Activated CD4-positive, alpha-beta T cell treated with anti-CD3 and anti-CD28 coated beads, Interleukin-2, amount 10 ng/mL, durations not matched to agents 24 days and 14 days (primary cell): ENCODE results near the gene RASSF7. TPM values are rescaled to one million over a fixed set of nuclear protein-coding genes. Genes with fewer than 3 reads are reported as not detected.

Source experiments
- DNase-seq: peaks from one replicate; pipeline ENCODE4 v3.0.0; 2022
- H3K27ac Mint-ChIP-seq: one replicate; pipeline ENCODE4 v1.8.0; 2022; ENCODE audit warnings: mild to moderate bottlenecking, mixed read lengths
- H3K27me3 Mint-ChIP-seq: one replicate; pipeline ENCODE4 v1.8.0; 2022; ENCODE audit warnings: mixed read lengths
- H3K36me3 Mint-ChIP-seq: one replicate; pipeline ENCODE4 v1.8.0; 2022; ENCODE audit warnings: low read depth, mild to moderate bottlenecking, mixed read lengths
- H3K4me1 Mint-ChIP-seq: one replicate; pipeline ENCODE4 v1.8.0; 2021; ENCODE audit warnings: mixed read lengths
- H3K4me3 Mint-ChIP-seq: one replicate; pipeline ENCODE4 v1.8.0; 2022; ENCODE audit warnings: mild to moderate bottlenecking, moderate library complexity, mixed read lengths
- H3K9me3 Mint-ChIP-seq: one replicate; pipeline ENCODE4 v1.8.0; 2021; ENCODE audit warnings: mixed read lengths
- intact Hi-C: fragments of 100-400 bp; cut with micrococcal nuclease; formaldehyde crosslinking; loops from one replicate; pipeline ENCODE4 v1.15.1; 2023
- total RNA-seq: library from RNA; stranded (reverse); gene quantifications from 2 replicates; pipeline ENCODE4 v1.2.3, GENCODE V29; 2022

The RASSF7 gene
- total RNA-seq, 1 donor from 2014 or later: 21.8 TPM

DNA sequence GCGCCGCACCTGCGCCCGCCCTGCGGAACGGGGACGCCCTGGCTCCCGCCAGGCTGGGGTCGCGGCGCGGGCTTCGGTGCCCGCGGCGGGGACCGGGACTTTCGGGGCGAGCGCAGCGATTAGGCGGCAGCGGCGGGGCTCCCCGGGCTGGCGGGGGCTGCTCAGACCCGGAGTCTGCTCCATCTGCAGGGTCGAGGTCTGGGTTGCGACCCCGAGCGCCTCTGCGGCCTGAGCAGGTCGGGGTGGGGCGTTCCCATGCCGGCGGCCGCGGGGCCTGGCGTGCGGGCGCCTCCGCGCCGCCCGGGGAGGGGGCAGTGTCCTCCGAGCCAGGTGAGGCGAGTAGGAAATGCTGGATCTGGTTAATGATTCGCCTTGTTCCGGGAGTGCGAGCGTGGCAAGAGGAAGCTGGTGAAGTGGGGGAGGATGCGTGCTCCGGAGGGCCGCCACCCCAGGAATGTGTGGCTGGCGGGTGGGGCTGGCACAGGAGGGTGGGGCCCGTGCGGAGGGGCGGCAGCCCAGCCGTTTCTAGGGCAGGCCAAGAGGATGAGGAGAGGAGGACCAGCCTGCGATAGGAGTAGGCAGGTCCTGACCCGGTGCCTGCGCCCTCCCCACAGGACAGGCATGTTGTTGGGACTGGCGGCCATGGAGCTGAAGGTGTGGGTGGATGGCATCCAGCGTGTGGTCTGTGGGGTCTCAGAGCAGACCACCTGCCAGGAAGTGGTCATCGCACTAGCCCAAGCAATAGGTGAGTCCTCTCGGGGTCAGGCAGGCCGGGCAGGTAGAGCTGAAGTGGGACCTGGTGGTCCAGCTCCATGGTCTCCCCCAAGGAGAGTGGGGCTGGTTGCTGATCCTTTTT is 606 bp downstream of the RASSF7 start:
- Mint-ChIP-seq H3K27me3 (peaks cover 14% of the 10 kb centered on the region), H3K4me1 (peaks cover 11% of the 10 kb centered on the region), H3K4me3 (peak overlapping the region; percentile 92), H3K36me3 (peaks cover 9% of the 10 kb centered on the region), H3K27ac (peak overlapping the region; percentile 72), H3K9me3 (no peaks in the 10 kb centered on the region)
- peak; percentile 82 for DNase-seq
- intact Hi-C loops: loop anchor here (2.0 kb wide), 1 partner anchor 15 kb away; the partner anchor contains the start of gene PHRF1

DNA sequence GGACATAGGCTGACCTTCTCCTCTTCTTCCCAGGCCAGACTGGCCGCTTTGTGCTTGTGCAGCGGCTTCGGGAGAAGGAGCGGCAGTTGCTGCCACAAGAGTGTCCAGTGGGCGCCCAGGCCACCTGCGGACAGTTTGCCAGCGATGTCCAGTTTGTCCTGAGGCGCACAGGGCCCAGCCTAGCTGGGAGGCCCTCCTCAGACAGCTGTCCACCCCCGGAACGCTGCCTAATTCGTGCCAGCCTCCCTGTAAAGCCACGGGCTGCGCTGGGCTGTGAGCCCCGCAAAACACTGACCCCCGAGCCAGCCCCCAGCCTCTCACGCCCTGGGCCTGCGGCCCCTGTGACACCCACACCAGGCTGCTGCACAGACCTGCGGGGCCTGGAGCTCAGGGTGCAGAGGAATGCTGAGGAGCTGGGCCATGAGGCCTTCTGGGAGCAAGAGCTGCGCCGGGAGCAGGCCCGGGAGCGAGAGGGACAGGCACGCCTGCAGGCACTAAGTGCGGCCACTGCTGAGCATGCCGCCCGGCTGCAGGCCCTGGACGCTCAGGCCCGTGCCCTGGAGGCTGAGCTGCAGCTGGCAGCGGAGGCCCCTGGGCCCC is 1.4 kb downstream of the RASSF7 start:
- Mint-ChIP-seq H3K4me3 (peak overlapping the region; percentile 92), H3K4me1 (peaks cover 17% of the 10 kb centered on the region), H3K36me3 (peaks cover 15% of the 10 kb centered on the region), H3K27ac (no peak overlapping the region), H3K9me3 (no peaks in the 10 kb centered on the region), H3K27me3 (peaks cover 8% of the 10 kb centered on the region)
- intact Hi-C loops: no loop called here
- DNase-seq: no peak

DNA sequence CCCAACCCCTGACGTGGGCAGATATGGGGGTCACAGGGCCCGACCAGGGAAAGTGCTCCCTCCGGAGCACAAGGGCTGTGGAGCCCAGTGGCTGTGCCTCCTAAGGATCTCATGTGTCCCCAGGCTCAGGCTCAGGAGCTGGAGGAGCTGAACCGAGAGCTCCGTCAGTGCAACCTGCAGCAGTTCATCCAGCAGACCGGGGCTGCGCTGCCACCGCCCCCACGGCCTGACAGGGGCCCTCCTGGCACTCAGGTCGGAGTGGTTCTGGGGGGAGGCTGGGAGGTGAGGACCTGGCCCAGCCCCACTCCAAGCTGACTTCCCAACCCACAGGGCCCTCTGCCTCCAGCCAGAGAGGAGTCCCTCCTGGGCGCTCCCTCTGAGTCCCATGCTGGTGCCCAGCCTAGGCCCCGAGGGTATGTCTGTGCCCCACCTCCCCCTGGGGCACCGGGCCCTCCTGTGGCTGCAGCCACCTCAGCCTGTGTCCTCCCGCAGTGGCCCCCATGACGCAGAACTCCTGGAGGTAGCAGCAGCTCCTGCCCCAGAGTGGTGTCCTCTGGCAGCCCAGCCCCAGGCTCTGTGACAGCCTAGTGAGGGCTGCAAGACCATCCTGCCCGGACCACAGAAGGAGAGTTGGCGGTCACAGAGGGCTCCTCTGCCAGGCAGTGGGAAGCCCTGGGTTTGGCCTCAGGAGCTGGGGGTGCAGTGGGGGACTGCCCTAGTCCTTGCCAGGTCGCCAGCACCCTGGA is 2.5 kb downstream of the RASSF7 start:
- no peak for DNase-seq
- H3K27ac Mint-ChIP-seq: no peak overlapping the region
- intact Hi-C loops: no loop called here
- H3K27me3 Mint-ChIP-seq: peaks cover under 1% of the 10 kb centered on the region
- peaks cover 22% of the 10 kb centered on the region for H3K4me1 Mint-ChIP-seq
- H3K36me3 Mint-ChIP-seq: peaks cover 18% of the 10 kb centered on the region
- H3K4me3 Mint-ChIP-seq: no peak overlapping the region
- no peaks in the 10 kb centered on the region for H3K9me3 Mint-ChIP-seq

DNA sequence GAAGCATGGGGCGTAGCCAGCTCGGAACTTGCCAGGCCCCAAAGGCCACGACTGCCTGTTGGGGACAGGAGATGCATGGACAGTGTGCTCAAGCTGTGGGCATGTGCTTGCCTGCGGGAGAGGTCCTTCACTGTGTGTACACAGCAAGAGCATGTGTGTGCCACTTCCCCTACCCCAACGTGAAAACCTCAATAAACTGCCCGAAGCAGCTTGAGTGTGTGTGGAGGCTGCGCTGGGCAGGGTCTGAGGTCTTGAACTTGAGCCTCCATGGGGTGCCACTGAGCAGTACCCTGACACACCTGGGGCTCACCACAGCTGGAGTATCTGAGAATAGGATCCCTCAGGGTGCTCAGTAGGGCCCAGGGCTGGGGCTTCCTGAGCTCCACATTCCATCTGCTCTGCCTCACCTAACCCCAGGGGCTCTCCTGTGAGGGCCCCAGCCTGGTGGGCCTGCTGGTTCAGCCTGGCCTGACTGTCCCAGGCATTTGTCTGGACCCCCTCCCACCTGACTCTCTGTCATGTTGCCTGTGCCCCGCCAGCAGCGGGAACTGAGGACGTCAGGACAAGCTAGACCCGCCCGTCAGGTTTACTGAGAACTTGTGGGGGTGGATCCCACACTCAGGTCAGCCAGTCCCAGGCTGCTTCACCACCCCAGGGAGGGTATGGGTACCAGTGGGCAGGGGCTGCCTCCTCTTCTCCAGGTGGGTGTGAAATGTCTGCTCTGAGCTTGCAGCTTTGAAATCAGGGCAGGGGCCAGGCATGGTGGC is 3.2 kb downstream of the RASSF7 start:
- Mint-ChIP-seq H3K27me3 (no peaks in the 10 kb centered on the region), H3K36me3 (peaks cover 18% of the 10 kb centered on the region), H3K9me3 (no peaks in the 10 kb centered on the region), H3K4me1 (peaks cover 22% of the 10 kb centered on the region), H3K27ac (no peak overlapping the region), H3K4me3 (no peak overlapping the region)
- intact Hi-C loops: no loop called here
- DNase-seq: no peak

DNA sequence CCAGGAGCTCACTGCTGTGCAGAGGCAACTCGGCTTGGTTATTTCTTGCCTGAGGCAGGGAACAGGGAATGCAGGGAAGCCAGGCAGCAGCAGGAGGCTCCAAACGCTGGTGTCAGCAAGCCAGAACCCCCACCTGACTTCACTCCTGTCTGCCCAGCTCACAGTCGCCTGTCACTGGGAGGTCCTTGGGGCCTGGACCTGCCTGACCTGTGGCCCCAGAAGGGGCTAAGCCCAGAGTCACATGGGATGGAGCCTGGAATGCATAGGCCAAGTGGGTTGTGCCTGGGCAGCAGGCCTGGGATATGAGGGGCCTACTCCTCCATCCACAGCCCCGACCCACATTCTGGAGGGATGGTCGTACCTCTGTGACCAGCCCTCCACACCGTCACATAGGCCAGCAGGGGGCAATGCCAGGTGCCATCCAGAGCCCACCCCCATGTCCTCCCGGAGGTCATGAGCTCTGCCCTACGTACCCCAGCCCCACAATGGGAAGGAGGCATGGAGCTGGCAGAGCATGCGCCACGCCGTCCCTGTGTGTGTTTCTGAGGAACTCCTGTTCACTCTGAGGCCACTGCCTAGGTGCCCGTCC is 5.2 kb downstream of the RASSF7 start:
- H3K4me1 Mint-ChIP-seq: peaks cover 20% of the 10 kb centered on the region
- H3K36me3 Mint-ChIP-seq: peaks cover 18% of the 10 kb centered on the region
- H3K27me3 Mint-ChIP-seq: no peaks in the 10 kb centered on the region
- no peak overlapping the region for H3K4me3 Mint-ChIP-seq
- intact Hi-C loops: no loop called here
- no peaks in the 10 kb centered on the region for H3K9me3 Mint-ChIP-seq
- no peak for DNase-seq
- H3K27ac Mint-ChIP-seq: no peak overlapping the region

DNA sequence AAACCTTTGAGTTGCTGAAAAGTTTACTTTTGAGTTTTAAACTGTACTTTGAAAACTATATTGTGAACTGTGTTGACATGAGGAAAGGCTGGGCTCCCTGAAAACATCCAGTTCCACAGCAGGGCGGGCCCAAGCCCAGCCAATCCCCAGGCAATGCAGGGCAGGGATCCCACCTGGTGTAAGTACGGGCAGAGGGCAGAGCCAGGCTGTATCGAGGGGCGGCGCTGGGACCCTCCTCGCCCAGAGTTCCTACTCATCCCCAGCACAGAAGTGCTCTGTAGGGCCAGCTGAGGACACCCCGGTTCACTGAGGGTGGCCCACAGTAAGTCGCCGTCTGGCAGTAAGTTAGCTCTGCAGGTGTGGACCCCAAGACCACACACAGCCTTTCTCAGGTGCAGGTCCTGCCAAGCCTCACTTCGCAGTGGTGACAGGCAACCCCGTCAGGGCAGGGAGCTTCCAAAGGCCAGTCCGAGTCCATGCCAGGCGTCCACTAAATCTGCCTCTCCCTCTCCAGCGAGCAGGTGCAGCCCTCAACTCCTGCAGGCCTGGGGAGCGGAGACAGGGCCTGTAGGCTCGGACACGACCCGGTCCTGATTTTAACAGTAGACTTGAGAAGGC is 6.3 kb downstream of the RASSF7 start:
- intact Hi-C loops: no loop called here
- Mint-ChIP-seq H3K27me3 (no peaks in the 10 kb centered on the region), H3K9me3 (no peaks in the 10 kb centered on the region), H3K36me3 (peaks cover 16% of the 10 kb centered on the region), H3K4me1 (peaks cover 16% of the 10 kb centered on the region), H3K27ac (peak overlapping the region; percentile 81), H3K4me3 (peak overlapping the region; percentile 89)
- DNase-seq: peak; percentile 64

DNA sequence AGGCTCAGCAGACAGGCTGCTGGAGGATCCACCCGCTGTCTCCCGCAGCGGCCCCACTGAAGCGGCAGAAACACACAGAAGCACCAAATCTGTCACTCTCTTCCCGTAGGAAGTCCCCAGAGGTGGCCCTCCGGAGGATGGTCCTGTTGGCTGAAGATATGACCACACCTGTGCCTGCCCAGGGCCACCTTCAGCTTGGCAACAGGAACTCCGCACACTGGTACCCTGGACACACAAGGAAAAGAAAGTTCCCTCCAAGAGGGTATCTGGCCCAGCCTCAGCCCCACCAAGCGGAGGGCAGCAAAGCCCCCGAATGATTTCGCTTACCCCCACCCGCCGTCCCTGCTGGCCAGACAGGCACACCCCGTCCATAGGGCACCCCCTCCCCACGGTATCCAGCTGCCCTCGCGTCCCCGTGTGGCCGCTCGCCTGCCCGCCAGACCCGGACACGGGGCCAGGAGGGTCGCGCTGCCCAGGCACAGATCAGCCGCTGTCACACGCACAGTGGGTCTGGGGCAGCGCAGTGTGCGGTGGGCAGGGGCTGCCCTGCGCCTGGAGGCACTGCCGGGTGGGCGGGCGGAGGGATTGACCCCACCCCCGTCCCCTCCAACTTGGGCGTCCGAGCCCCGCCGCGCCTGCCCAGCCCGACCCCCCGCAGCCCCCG is 7.0 kb downstream of the RASSF7 start:
- peak overlapping the region; percentile 89 for H3K4me3 Mint-ChIP-seq
- peaks cover 16% of the 10 kb centered on the region for H3K36me3 Mint-ChIP-seq
- H3K27ac Mint-ChIP-seq: peak overlapping the region; percentile 81

DNA sequence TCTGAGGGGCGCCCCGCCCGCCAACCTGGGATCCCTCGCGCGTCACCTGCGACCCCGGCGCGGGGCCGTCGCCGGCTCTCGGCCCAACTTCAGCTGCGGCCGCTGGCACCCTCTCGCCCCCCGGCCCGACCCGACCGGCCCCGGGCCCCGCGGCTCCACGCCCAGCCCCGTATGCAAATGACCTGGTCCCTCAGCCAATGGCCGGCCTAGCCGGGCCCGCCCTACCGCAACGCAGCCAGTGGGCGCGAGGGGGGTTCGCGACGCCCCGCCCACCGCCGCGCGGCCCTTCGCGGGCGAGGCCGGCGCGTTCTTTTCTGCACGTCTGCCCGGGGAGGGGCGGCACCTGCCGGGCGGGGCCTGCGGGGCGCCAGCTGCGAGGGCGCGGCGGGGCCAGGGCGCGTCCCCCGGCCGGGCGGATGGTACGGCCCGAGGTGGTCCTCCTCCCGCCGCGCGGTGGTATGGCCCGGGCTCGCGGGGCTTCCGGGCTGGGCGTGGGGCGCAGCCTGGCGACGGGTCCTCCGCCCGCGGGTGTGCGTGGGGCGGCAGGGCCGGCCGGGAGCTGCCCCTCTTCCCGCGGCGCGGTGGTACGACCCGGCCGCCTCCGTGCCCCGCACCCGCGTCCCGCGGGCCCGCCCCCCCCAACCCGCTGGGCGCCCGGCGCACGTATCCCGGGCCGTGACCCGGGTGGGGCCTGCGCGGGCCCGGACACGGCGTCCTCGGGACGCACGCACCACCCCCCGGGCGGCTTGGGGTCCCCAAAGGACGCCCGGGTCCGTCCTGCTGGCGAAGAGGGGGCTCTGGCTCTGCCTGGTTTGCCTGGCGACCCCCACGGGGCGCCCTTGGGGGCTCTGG is 7.8 kb downstream of the RASSF7 start:
- no peaks in the 10 kb centered on the region for H3K27me3 Mint-ChIP-seq
- intact Hi-C loops: loop anchor here (1.0 to 2.0 kb wide), 2 partner anchors 8 to 62 kb away; partner anchors contain the start of genes PHRF1 and RNH1
- peak overlapping the region; percentile 85 for H3K4me3 Mint-ChIP-seq
- no peaks in the 10 kb centered on the region for H3K9me3 Mint-ChIP-seq
- peaks cover 15% of the 10 kb centered on the region for H3K36me3 Mint-ChIP-seq
- H3K27ac Mint-ChIP-seq: peak overlapping the region; percentile 81
- peak; percentile 99 for DNase-seq
- peaks cover 15% of the 10 kb centered on the region for H3K4me1 Mint-ChIP-seq

More for the DNA sequence above, 7.0 kb downstream of the RASSF7 start:
- intact Hi-C loops: loop anchor here (1.0 to 2.0 kb wide), 2 partner anchors 9 to 61 kb away; partner anchors contain the start of genes PHRF1 and RNH1
- Mint-ChIP-seq H3K27me3 (no peaks in the 10 kb centered on the region), H3K9me3 (no peaks in the 10 kb centered on the region), H3K4me1 (peaks cover 16% of the 10 kb centered on the region)
- DNase-seq: no peak

DNA sequence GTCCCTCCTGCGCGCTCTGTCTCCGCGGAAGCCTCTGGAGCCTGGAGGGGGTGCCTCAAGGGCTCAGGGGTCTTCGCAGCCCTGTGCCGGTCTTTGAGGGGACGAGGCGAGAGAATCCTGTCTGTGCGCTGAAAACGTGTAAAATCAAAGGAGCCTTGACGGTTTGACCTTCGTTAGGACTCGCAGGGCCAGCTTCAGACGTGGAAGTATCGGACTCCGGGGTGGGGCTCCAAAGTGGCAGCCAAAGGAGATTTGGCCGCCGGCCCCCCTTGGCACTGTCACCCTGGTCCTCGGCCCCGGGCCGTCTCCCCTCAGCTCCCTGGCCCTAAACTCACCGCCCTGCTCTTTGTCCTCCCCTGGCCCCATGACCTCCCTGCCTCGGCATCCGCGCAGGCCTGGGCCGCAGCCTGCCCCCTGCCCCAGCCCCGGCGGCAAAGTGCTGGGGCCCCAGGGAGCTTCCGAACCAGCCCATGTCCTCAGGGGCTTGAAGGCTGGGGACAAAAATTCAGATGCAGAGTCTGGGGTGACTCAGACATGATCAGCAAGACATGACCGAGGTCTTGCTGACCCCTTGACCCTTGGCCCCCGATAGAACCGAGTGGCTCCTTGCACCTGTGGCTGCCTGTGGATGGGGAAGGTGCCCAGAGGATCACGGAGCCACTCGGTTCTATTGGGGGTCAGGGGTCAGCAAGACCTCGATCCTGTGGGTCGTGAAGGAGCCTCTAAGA is 8.6 kb downstream of the RASSF7 start:
- DNase-seq: no peak
- intact Hi-C loops: loop anchor here (2.0 kb wide), 1 partner anchor 63 kb away; the partner anchor contains the start of gene RNH1

DNA sequence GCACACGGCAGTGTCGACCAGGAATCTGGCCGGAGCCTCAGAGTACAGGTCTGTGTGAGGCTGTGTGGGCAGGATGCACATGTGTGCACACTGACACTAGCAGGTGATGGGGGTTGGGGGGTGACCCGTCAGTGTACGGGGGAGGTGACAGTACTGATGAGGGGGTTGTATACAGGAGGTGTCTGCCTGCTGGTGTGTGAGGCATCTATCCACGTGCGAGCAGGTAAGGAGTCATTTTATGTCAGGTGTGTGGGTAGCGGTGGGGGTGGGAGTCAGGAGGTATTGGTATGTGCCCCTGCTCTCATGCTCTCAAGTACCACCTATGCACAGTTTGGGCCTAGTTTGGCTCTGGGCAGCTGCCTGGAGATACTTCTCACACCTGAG is 11.0 kb downstream of the RASSF7 start:
- H3K36me3 Mint-ChIP-seq: peaks cover 7% of the 10 kb centered on the region
- peaks cover 23% of the 10 kb centered on the region for H3K4me1 Mint-ChIP-seq
- no peak for DNase-seq
- intact Hi-C loops: no loop called here
- H3K27me3 Mint-ChIP-seq: peaks cover 4% of the 10 kb centered on the region
- H3K27ac Mint-ChIP-seq: no peak overlapping the region
- H3K9me3 Mint-ChIP-seq: no peaks in the 10 kb centered on the region
- H3K4me3 Mint-ChIP-seq: no peak overlapping the region

More for the DNA sequence above, 8.6 kb downstream of the RASSF7 start:
- Mint-ChIP-seq H3K27me3 (peaks cover 2% of the 10 kb centered on the region), H3K27ac (peak overlapping the region; percentile 81), H3K4me3 (peak overlapping the region; percentile 85), H3K36me3 (peaks cover 13% of the 10 kb centered on the region), H3K4me1 (peaks cover 17% of the 10 kb centered on the region), H3K9me3 (no peaks in the 10 kb centered on the region)

DNA sequence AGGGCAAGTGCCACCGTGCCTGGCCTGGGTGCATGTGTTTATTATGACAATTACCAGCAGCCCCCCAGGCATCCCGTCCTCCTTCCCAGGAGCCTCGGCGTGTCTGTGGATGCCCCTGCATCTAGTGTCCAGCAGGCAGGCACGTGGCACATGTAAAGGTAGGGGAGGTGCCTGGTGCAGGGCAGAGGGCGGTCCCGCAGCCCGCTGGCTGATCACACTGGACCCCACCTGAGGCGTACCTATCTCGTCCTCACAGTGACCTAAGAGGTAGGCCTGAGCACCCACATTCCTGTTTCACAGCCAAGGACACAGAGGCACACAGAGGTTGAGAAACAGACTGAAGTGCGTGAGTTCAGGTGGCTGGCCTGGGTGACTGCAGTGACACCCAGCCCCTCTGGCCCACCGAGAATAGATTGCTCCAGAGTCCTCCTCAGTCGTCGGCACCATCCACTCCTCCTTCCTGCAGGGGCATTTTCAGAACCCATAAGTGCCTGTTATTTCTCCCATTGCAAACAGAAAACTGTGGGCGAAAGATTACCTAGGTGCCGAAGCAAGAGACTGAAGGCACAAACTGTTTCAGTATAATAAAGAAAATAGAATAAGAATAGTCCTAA is 12.5 kb downstream of the RASSF7 start:
- Mint-ChIP-seq H3K4me1 (peaks cover 21% of the 10 kb centered on the region), H3K36me3 (peaks cover 4% of the 10 kb centered on the region), H3K9me3 (no peaks in the 10 kb centered on the region), H3K27me3 (peaks cover 4% of the 10 kb centered on the region), H3K4me3 (no peak overlapping the region), H3K27ac (no peak overlapping the region)
- intact Hi-C loops: no loop called here
- no peak for DNase-seq
